Keratinocyte (primary cell): ENCODE measurements around the gene ZIC5. TPM values are rescaled to one million over a fixed set of nuclear protein-coding genes. Genes with fewer than 3 reads are reported as not detected.

ENCODE experiments used
- DNase-seq: peaks from one replicate; pipeline ENCODE4 v3.0.0-alpha.2; 2011; ENCODE audit warnings: low read depth, missing footprints, low spot score
- FAIRE-seq: peaks from 2 replicates; lab custom pipeline; 2011; peaks lifted over from hg19 to GRCh38; lab: Jason Lieb, UNC
- H2AFZ ChIP-seq: 2 replicates; pipeline ENCODE4 v1.6.0; 2012; ENCODE audit warnings: low read length, control low read depth, inconsistent platforms; ENCODE audit not compliant: control insufficient read depth
- H3K27ac ChIP-seq: 2 replicates; pipeline ENCODE4 v1.5.1; 2011; ENCODE audit warnings: low read length; ENCODE audit not compliant: control insufficient read depth, insufficient read depth
- H3K27me3 ChIP-seq: 3 replicates; pipeline ENCODE4 v1.6.0; 2011; ENCODE audit warnings: low read length; ENCODE audit not compliant: control insufficient read depth, insufficient read depth; ENCODE audit errors: extremely low read depth
- H3K36me3 ChIP-seq, 2 experiments: 2 replicates in 1 of 2; 3 replicates in 1 of 2; pipeline ENCODE4 v1.5.1; 2011; ENCODE audit warnings: low read length in 2 of 2, mild to moderate bottlenecking in 1 of 2; ENCODE audit not compliant: control insufficient read depth in 2 of 2, insufficient read depth in 2 of 2; ENCODE audit errors: extremely low read depth in 1 of 2
- H3K4me1 ChIP-seq: 3 replicates; pipeline ENCODE4 v1.5.1; 2011; ENCODE audit warnings: low read length; ENCODE audit not compliant: control insufficient read depth, insufficient read depth; ENCODE audit errors: extremely low read depth
- H3K4me2 ChIP-seq: 3 replicates; pipeline ENCODE4 v1.6.0; 2011; ENCODE audit warnings: low read depth, low read length; ENCODE audit not compliant: control insufficient read depth, insufficient read depth; ENCODE audit errors: extremely low read depth
- H3K4me3 ChIP-seq, 3 experiments: fragments of 200-600 bp in 1 of 3; sonication (generic) in 1 of 3; 2 replicates in 2 of 3; 3 replicates in 1 of 3; pipeline ENCODE4 v1.5.1; 2011 to 2016; ENCODE audit warnings: low read length in 3 of 3, mild to moderate bottlenecking in 3 of 3, control low read depth in 2 of 3, inconsistent platforms in 1 of 3, low read depth in 1 of 3, mixed read lengths in 1 of 3, mixed run types in 1 of 3, moderate library complexity in 1 of 3; ENCODE audit not compliant: control insufficient read depth in 2 of 3, insufficient read depth in 2 of 3; ENCODE audit errors: extremely low read depth in 1 of 3
- H3K79me2 ChIP-seq: 2 replicates; pipeline ENCODE4 v1.6.0; 2012; ENCODE audit warnings: low read length; ENCODE audit not compliant: control insufficient read depth, insufficient read depth
- H3K9ac ChIP-seq: 3 replicates; pipeline ENCODE4 v1.6.0; 2011; ENCODE audit warnings: low read length; ENCODE audit not compliant: control insufficient read depth, insufficient read depth; ENCODE audit errors: extremely low read depth
- H3K9me1 ChIP-seq: 3 replicates; pipeline ENCODE4 v1.6.0; 2011; ENCODE audit warnings: low read length; ENCODE audit not compliant: control insufficient read depth, insufficient read depth; ENCODE audit errors: extremely low read depth
- H3K9me3 ChIP-seq: 2 replicates; pipeline ENCODE4 v1.5.1; 2012; ENCODE audit warnings: low read depth, low read length; ENCODE audit not compliant: control insufficient read depth
- H4K20me1 ChIP-seq: 3 replicates; pipeline ENCODE4 v1.6.0; 2011; ENCODE audit warnings: low read length; ENCODE audit not compliant: control insufficient read depth, insufficient read depth; ENCODE audit errors: extremely low read depth
- EZH2 ChIP-seq: IDR thresholded peaks from one replicate; pipeline ENCODE4 v1.6.1; 2012; ENCODE audit warnings: inconsistent platforms, mild to moderate bottlenecking, low read length, moderate library complexity
- dilution Hi-C: fragments of 300-500 bp; cut with MboI; formaldehyde crosslinking; loops from one replicate; pipeline ENCODE4 v1.7.0; 2020; ENCODE audit warnings: low sequenced_read_pairs; ENCODE audit not compliant: extremely low pct_ligation_motif_present
- polyA plus RNA-seq, 5 experiments: library from polyadenylated mRNA; depleted of rRNA in 3 of 5; stranded (reverse) in 3 of 5; stranded (forward) in 1 of 5; unstranded in 1 of 5; fragments of >200 nt; gene quantifications; 1 replicate in 1 of 5; 2 replicates in 3 of 5; 3 replicates in 1 of 5; pipeline versions ENCODE4 v1.2.1 to v1.2.3, GENCODE V29; 2011 to 2012; ENCODE audit warnings: missing spikeins in 2 of 5, low read depth in 1 of 5, low replicate concordance in 1 of 5
- TF ChIP-seq, protein P1 (sequence below), 3 experiments: IDR thresholded peaks in 1 of 3; conservative IDR thresholded peaks in 1 of 3; optimal IDR thresholded peaks in 1 of 3; 2 replicates in 2 of 3; 3 replicates in 1 of 3; pipeline versions ENCODE3 to v1.5.1; 2011; ENCODE audit warnings: low read length in 3 of 3, mild to moderate bottlenecking in 3 of 3, moderate library complexity in 2 of 3, control low read depth in 1 of 3, inconsistent platforms in 1 of 3; ENCODE audit not compliant: insufficient read depth in 2 of 3; ENCODE audit errors: extremely low read depth in 1 of 3

Gene ZIC5
- polyA plus RNA-seq, 1 donor (not counting 4 experiments of a cell fraction or from before 2014, with no cell fraction given) = not detected

DNA sequence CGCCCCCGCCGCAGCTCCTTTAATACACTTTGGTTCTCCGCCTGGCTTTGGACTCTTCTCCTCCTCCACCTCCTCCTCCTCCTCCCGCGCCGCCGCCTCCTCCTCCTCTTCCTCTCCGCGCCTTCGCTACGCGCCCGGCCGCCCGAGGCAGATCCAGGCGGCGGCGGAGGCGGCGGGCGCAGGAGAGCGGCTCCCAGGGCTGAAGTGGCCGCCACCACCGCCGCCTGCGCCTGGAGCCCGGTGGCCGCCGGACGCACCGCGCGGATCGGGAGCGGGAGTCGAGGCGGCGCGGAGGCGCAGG, 10.1 kb upstream of the ZIC5 start, which contains the start of gene ZIC2:
ZIC2 (plus strand) TSS at position 50 of the 301 bp plus-strand sequence. CDS start 281 bp downstream, outside the sequence.
- peak within 1 kb of the TSS; percentile 63 for H2AFZ ChIP-seq

DNA sequence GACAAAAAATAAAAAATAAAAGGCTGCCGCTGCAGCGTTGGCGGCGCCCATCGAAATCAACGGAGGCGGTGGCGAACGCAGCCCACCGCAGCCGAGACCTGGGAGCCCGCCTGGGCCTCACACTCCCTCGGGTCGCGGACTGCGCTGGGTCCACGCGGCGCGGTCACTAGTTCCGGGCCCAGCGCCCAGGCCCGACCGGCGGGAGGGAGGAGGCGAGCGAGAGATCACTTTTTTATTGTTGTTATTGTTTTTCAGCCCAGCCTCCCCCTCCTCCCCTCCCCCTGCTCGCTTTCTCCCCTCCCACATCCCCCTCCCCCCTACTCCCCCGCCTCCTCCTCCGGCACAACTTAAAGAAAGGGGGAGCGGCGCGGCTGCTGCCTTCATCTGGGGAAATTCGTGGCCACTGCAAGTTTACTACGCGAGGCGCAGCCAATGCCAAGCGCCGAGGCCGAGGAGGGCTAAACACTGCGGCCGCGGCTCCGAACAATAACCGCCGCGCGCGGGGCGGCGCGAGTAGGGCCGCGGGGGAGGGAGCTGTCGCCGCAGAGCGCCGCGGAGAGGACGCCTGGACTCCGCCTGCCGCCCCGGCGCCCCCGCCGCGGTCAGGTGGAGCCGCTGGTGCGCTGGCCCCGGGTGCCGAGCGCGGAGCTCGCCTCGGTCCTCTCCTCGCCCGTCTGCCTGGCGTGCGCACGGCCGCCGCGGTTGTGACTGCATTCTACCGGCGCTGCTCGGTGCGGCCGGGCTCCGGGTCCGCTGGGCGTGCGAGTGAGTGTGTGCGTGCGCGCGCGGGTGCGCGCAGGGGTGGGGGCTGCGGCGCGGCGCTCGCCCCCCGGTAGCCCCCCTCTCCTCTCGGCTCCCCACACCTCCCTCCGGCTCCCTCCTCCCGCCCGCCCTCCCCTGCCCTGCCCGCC, 9.5 kb upstream of the ZIC5 start:
- Histone ChIP-seq H2AFZ (peak overlapping the region; percentile 63), H3K27me3 (peaks cover 83% of the 10 kb centered on the region), H3K4me3 (peak overlapping the region; percentile 50 to 61 (median 59)), H3K9me1 (no peaks in the 10 kb centered on the region), H3K4me2 (peak overlapping the region; percentile 66), H3K36me3 (no peaks in the 10 kb centered on the region), H4K20me1 (peaks cover 5% of the 10 kb centered on the region), H3K79me2 (no peaks in the 10 kb centered on the region), H3K4me1 (no peaks in the 10 kb centered on the region), H3K9ac (no peak overlapping the region), H3K27ac (no peak overlapping the region), H3K9me3 (peaks cover 3% of the 10 kb centered on the region)
- dilution Hi-C loops = no loop called here
- no peak for DNase-seq
- TF ChIP-seq, protein P1, sequence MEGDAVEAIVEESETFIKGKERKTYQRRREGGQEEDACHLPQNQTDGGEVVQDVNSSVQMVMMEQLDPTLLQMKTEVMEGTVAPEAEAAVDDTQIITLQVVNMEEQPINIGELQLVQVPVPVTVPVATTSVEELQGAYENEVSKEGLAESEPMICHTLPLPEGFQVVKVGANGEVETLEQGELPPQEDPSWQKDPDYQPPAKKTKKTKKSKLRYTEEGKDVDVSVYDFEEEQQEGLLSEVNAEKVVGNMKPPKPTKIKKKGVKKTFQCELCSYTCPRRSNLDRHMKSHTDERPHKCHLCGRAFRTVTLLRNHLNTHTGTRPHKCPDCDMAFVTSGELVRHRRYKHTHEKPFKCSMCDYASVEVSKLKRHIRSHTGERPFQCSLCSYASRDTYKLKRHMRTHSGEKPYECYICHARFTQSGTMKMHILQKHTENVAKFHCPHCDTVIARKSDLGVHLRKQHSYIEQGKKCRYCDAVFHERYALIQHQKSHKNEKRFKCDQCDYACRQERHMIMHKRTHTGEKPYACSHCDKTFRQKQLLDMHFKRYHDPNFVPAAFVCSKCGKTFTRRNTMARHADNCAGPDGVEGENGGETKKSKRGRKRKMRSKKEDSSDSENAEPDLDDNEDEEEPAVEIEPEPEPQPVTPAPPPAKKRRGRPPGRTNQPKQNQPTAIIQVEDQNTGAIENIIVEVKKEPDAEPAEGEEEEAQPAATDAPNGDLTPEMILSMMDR (optimal IDR thresholded peaks at IDR 0.05 in 1 of 3, IDR thresholded peaks at IDR 0.05 in 1 of 3, conservative IDR thresholded peaks at IDR 0.05 in 1 of 3; ENCODE audit: extremely low read depth in 1 of 3, insufficient read depth in 2 of 3, low read length in 3 of 3) = no peak
- TF ChIP-seq EZH2 = peak; percentile 44
- FAIRE-seq = no peak

More for the DNA sequence above, 10.1 kb upstream of the ZIC5 start, which contains the start of gene ZIC2:
- dilution Hi-C loops = no loop called here
- H3K9me1 ChIP-seq = no peaks in the 10 kb centered on the region
- H3K4me2 ChIP-seq = peak within 1 kb of the TSS; percentile 66
- DNase-seq (no peak), FAIRE-seq (no peak)
- H3K79me2 ChIP-seq = no peaks in the 10 kb centered on the region
- no peaks in the 10 kb centered on the region for H3K4me1 ChIP-seq
- peaks cover 83% of the 10 kb centered on the region for H3K27me3 ChIP-seq
- no peaks in the 10 kb centered on the region for H3K36me3 ChIP-seq
- peaks cover 5% of the 10 kb centered on the region for H4K20me1 ChIP-seq
- peaks cover 3% of the 10 kb centered on the region for H3K9me3 ChIP-seq
- no peak within 1 kb of the TSS for H3K9ac ChIP-seq
- no peak for TF ChIP-seq EZH2
- TF ChIP-seq, protein P1 (optimal IDR thresholded peaks at IDR 0.05 in 1 of 3, IDR thresholded peaks at IDR 0.05 in 1 of 3, conservative IDR thresholded peaks at IDR 0.05 in 1 of 3; ENCODE audit: extremely low read depth in 1 of 3, insufficient read depth in 2 of 3, low read length in 3 of 3) = no peak
- H3K27ac ChIP-seq = no peak within 1 kb of the TSS
- peak within 1 kb of the TSS; percentile 50 to 61 (median 59) for H3K4me3 ChIP-seq
